Mammary epithelial cell (primary cell): ENCODE measurements around the gene SUN1.
"Not testable (repeated sequence)": the region's sequence is repeated elsewhere in the genome, so short reads cannot be mapped to it uniquely, and the experiment has no call there.

Source experiments
- CTCF ChIP-seq, 2 donors: IDR thresholded peaks in 1 of 2; conservative IDR thresholded peaks in 1 of 2; 2 replicates each; pipeline ENCODE4 v1.5.1; 2011 to 2012; ENCODE audit warnings: inconsistent platforms in 2 of 2, low read length in 2 of 2, mild to moderate bottlenecking in 2 of 2, control low read depth in 1 of 2, low read depth in 1 of 2; ENCODE audit not compliant: insufficient read depth in 1 of 2; ENCODE audit errors: extremely low read depth in 1 of 2
- EZH2 ChIP-seq: IDR thresholded peaks from 2 replicates; pipeline ENCODE4 v1.6.1; 2012; ENCODE audit warnings: low read length, inconsistent platforms, borderline replicate concordance

DNA sequence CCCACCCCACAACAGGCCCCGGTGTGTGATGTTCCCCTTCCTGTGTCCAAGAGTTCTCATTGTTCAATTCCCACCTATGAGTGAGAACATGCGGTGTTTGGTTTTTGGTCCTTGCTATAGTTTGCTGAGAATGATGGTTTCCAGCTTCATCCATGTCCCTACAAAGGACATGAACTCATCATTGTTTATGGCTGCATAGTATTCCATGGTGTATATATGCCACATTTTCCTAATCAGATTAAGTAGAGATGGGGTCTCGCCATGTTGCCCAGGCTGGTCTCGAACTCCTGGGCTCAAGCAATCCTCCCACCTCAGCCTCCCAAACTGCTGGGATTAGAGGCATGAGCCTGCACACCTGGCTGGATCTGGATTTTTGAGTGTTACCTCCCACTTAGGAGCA lies 28.5 kb upstream of the SUN1 start:
- not testable (repeated sequence) for TF ChIP-seq CTCF (conservative IDR thresholded peaks at IDR 0.05 in 1 of 2, IDR thresholded peaks at IDR 0.05 in 1 of 2; ENCODE audit: extremely low read depth in 1 of 2, insufficient read depth in 1 of 2, low read depth in 1 of 2, low read length in 2 of 2); EZH2
